Right lobe of liver (tissue), 6 donors: ENCODE data around the gene MED12. TPM values are rescaled to one million over a fixed set of nuclear protein-coding genes. Genes with fewer than 3 reads are reported as not detected.

Experiments
- ATAC-seq, 4 donors: fragments of 200-7000 bp; cut with Tn5 transposase; one replicate each; pipeline ENCODE4 v1.9.1; 2020; ENCODE audit warnings: mild to moderate bottlenecking in 4 of 4, moderate library complexity in 4 of 4
- DNase-seq, 3 donors: peaks; one replicate each; pipeline ENCODE4 v3.0.0-alpha.2; 2020
- H3K27ac ChIP-seq, 3 donors: fragments of 200-600 bp; one replicate each; pipeline ENCODE4 v1.8.0; 2022
- H3K27me3 ChIP-seq, 2 donors: fragments of 200-600 bp; one replicate each; pipeline ENCODE4 v1.8.0; 2022
- H3K36me3 ChIP-seq, 4 donors: fragments of 200-600 bp; sonication (generic) in 1 of 4; one replicate each; pipeline versions ENCODE4 v1.5.1 to v1.8.0; 2017 to 2022; ENCODE audit warnings: control low read depth in 1 of 4
- H3K4me1 ChIP-seq, 4 donors: fragments of 200-600 bp; sonication (generic) in 1 of 4; one replicate each; pipeline versions ENCODE4 v1.5.1 to v1.8.0; 2017 to 2022; ENCODE audit warnings: control low read depth in 1 of 4
- H3K4me3 ChIP-seq, 3 donors: fragments of 200-600 bp; one replicate each; pipeline ENCODE4 v1.8.0; 2022
- H3K9me3 ChIP-seq, 4 donors: fragments of 200-600 bp; sonication (generic) in 1 of 4; one replicate each; pipeline versions ENCODE4 v1.5.1 to v1.8.0; 2017 to 2022; ENCODE audit warnings: control low read depth in 1 of 4
- POLR2A ChIP-seq: fragments of 450-650 bp; IDR thresholded peaks from one replicate; pipeline ENCODE4 v1.6.1; 2017; ENCODE audit warnings: antibody characterized with exemption, mild to moderate bottlenecking
- WGBS: methylation state at CpG from one replicate; pipeline ENCODE4 v1.1.6; 2018; ENCODE audit warnings: low coverage, low lambda C conversion rate; ENCODE audit not compliant: insufficient coverage; ENCODE audit errors: missing lambda C conversion rate; 5-methylcytosine and 5-hydroxymethylcytosine counted together
- intact Hi-C, 2 donors: fragments of 100-400 bp; cut with DNase I; formaldehyde crosslinking; loops; one replicate each; pipeline versions ENCODE4 v1.11.2 to v1.14.1; 2022
- total RNA-seq, 6 experiments: library from RNA; depleted of rRNA in 2 of 6; stranded (reverse); fragments of >200 nt in 2 of 6; fragmentation: NEBNext Ultra II Directional in 3 of 6; extraction: Animal tissue kit (Norgen Biotek cat#: 25700) in 3 of 6; gene quantifications; one replicate each; pipeline versions ENCODE4 v1.1.0 to v1.2.4, GENCODE V29; 2016 to 2023
- TF ChIP-seq, protein P1 (sequence below), 4 donors: fragments of 200-600 bp in 3 of 4; fragments of 450-650 bp in 1 of 4; IDR thresholded peaks; one replicate each; pipeline versions ENCODE4 v1.5.1 to v1.8.0; 2016 to 2022; ENCODE audit warnings: antibody characterized with exemption in 4 of 4, mild to moderate bottlenecking in 2 of 4
- donor health status: DM: no; HTN: yes; CAD: no.
- donor health status: DM: no; HTN: no; CAD: no.
- donor health status: DM: no; HTN: no; CAD: no.
- donor health status: DM: no; HTN: yes; CAD: no.
- donor health status: DM: no; HTN: yes; CAD: no.

Gene MED12
- total RNA-seq, 6 experiments from 2014 or later, result 7.8 to 16.3 (median 12.5) TPM

DNA sequence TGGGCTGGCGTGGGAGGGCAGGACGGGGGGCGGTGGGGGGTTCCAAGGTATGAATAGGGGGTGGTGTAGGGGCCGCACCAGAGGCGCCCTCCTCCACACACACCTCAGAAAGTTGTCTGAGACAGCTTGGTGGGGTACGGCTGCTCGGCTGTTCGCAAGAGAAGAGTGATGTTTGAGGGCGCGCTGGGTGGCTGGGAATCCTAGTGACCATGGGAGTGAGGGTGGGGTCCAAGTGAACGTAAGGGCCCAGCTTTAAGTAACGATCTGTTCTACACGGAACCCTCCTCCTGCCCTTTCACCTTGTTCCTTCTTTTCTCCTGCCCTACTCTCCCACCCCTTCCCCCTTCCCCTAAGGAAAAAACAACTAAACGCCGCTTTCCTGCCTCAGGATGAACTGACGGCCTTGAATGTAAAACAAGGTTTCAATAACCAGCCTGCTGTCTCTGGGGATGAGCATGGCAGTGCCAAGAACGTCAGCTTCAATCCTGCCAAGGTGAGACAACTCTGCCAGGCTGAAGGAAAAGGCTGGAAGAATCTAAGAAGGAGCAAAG is 664 bp downstream of the MED12 start:
- intact Hi-C loops, result no loop called here
- no peak for TF ChIP-seq POLR2A
- TF ChIP-seq, protein P1, sequence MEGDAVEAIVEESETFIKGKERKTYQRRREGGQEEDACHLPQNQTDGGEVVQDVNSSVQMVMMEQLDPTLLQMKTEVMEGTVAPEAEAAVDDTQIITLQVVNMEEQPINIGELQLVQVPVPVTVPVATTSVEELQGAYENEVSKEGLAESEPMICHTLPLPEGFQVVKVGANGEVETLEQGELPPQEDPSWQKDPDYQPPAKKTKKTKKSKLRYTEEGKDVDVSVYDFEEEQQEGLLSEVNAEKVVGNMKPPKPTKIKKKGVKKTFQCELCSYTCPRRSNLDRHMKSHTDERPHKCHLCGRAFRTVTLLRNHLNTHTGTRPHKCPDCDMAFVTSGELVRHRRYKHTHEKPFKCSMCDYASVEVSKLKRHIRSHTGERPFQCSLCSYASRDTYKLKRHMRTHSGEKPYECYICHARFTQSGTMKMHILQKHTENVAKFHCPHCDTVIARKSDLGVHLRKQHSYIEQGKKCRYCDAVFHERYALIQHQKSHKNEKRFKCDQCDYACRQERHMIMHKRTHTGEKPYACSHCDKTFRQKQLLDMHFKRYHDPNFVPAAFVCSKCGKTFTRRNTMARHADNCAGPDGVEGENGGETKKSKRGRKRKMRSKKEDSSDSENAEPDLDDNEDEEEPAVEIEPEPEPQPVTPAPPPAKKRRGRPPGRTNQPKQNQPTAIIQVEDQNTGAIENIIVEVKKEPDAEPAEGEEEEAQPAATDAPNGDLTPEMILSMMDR (IDR thresholded peaks at IDR 0.05), result no peak
- H3K9me3 ChIP-seq, result no peaks in the 10 kb centered on the region
- ATAC-seq (peak; percentile 31 to 42 (median 36)), DNase-seq (no peak)
- H3K4me3 ChIP-seq, result peak overlapping the region; percentile 40 to 62 (median 57)
- no peaks in the 10 kb centered on the region for H3K4me1 ChIP-seq
- peak overlapping the region; percentile 62 to 74 (median 68) for H3K27ac ChIP-seq
- H3K36me3 ChIP-seq, result peaks cover 0 to 18% (median 5%) of the 10 kb centered on the region in 4 donors
- H3K27me3 ChIP-seq, result no peaks in the 10 kb centered on the region
- 33% methylated on average over 9 of the region's 17 CpGs for WGBS

DNA sequence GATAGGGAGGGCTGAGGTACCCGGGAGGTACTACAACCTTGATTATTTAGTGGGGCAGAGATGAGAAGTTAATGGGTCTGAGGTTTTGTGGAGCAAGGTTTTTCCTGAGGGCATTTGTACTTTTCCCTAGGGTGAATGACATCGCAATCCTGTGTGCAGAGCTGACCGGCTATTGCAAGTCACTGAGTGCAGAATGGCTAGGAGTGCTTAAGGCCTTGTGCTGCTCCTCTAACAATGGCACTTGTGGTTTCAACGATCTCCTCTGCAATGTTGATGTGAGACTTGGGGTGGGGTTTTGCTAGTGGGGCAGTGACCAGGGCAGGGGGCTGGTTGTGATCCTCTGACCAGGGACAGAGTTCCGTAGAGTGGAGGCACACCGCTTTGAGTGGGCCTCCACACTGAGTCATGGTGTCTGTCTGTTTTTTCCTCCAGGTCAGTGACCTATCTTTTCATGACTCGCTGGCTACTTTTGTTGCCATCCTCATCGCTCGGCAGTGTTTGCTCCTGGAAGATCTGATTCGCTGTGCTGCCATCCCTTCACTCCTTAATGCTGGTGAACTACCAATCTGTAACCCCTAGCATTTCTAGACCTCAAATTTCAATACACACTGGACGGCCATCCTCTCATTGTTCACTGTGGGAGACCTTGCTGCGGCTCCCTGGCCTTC is 9.9 kb downstream of the MED12 start:
- Histone ChIP-seq H3K27ac (no peak overlapping the region), H3K9me3 (no peaks in the 10 kb centered on the region), H3K4me3 (no peak overlapping the region), H3K36me3 (peaks cover 0 to 31% (median 0%) of the 10 kb centered on the region in 4 donors), H3K4me1 (no peaks in the 10 kb centered on the region), H3K27me3 (no peaks in the 10 kb centered on the region)
- no peak for TF ChIP-seq POLR2A
- TF ChIP-seq, protein P1 (IDR thresholded peaks at IDR 0.05), result no peak
- ATAC-seq, result no peak
- WGBS, result 77% methylated on average over 9 of the region's 12 CpGs
- DNase-seq, result no peak
- intact Hi-C loops, result no loop called here

DNA sequence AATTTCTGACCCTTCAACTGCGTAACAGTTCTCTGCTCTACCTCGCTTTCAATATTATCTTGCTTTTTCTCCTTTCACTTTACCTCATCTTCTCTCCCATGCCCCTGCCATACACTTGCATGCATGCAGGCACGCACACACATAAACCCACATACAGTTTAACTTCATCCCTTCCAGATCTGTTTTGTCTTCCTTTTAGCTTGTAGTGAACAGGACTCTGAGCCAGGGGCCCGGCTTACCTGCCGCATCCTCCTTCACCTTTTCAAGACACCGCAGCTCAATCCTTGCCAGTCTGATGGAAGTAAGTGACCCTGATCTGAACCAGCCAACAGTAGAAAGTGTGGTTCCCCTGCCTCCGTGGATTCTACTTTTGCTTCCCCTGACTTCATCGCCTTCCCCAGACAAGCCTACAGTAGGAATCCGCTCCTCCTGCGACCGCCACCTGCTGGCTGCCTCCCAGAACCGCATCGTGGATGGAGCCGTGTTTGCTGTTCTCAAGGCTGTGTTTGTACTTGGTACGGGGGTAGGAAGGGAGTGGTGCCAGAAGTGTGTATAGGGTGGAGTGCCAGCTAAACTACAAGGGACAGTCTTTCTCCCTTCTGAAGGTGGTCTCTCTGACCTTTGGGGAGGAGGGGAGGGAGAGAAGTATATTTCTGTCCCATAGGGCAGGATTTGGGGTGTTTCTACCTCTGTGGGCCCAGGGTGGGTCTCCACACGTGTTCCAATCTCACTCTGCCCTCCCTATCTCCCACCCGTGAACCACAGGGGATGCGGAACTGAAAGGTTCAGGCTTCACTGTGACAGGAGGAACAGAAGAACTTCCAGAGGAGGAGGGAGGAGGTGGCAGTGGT is 10.7 kb downstream of the MED12 start:
- Histone ChIP-seq H3K4me1 (no peaks in the 10 kb centered on the region), H3K9me3 (no peaks in the 10 kb centered on the region), H3K27ac (no peak overlapping the region), H3K4me3 (no peak overlapping the region), H3K36me3 (peaks cover 0 to 32% (median 0%) of the 10 kb centered on the region in 4 donors), H3K27me3 (no peaks in the 10 kb centered on the region)
- TF ChIP-seq POLR2A, result no peak
- TF ChIP-seq, protein P1 (IDR thresholded peaks at IDR 0.05), result peak; percentile 64 to 78 (median 73)
- 33% methylated on average over 16 of the region's 18 CpGs for WGBS
- intact Hi-C loops, result no loop called here
- DNase-seq (peak; percentile 58 to 72 (median 66)), ATAC-seq (peak; percentile 84 to 92 (median 91))

DNA sequence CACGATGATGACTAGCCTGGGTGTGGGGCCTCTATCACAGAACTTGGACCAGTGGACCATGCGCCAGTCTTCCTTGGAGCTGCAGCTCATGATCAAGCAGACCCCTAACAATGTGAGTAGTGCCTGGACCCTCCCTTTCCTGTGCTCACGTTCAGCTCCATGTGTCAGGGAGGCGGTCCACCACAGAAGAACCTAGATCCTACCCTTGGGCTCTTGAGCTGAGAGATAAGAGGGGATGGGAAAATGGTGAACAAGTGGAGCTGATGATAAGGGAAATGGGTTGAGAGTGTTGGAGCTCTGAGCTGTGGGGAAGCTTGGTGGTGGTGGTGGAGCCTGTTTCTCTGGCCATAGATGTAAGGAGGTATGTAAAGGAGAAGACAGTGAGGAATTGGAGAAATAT is 13.1 kb downstream of the MED12 start:
- peaks cover 0 to 39% (median 0%) of the 10 kb centered on the region in 4 donors for H3K36me3 ChIP-seq

More for the DNA sequence above, 13.1 kb downstream of the MED12 start:
- no peak for DNase-seq
- no peaks in the 10 kb centered on the region for H3K27me3 ChIP-seq
- no peak overlapping the region for H3K4me3 ChIP-seq
- no peak for TF ChIP-seq POLR2A
- TF ChIP-seq, protein P1 (IDR thresholded peaks at IDR 0.05), result no peak
- no peaks in the 10 kb centered on the region for H3K4me1 ChIP-seq
- no peaks in the 10 kb centered on the region for H3K9me3 ChIP-seq
- no peak for ATAC-seq
- intact Hi-C loops, result no loop called here
- no peak overlapping the region for H3K27ac ChIP-seq
- 71% methylated on average over 2 of the region's 4 CpGs for WGBS
